Thyroid gland (tissue), 4 donors: ENCODE results near the gene ZNF341. TPM values are rescaled to one million over a fixed set of nuclear protein-coding genes. Genes with fewer than 3 reads are reported as not detected.

ENCODE experiments used
- DNase-seq, 2 donors: peaks; one replicate each; pipeline ENCODE4 v3.0.0-alpha.2; 2019
- H3K27ac ChIP-seq, 3 donors: fragments of 200-600 bp; sonication (generic); 1 replicate in 2 of 3; 2 replicates in 1 of 3; pipeline ENCODE4 v1.5.1; 2016 to 2019; ENCODE audit warnings: mild to moderate bottlenecking in 1 of 3, moderate library complexity in 1 of 3
- H3K27me3 ChIP-seq: fragments of 200-600 bp; sonication (generic); one replicate; pipeline ENCODE4 v1.5.1; 2019
- H3K36me3 ChIP-seq, 2 donors: fragments of 200-600 bp; sonication (generic); one replicate each; pipeline ENCODE4 v1.5.1; 2016 to 2019
- H3K4me1 ChIP-seq, 2 donors: fragments of 200-600 bp; sonication (generic); one replicate each; pipeline ENCODE4 v1.5.1; 2017 to 2019
- H3K4me3 ChIP-seq, 3 donors: fragments of 200-600 bp; sonication (generic); replicated peaks in 1 of 3; 1 replicate in 2 of 3; 2 replicates in 1 of 3; pipeline ENCODE4 v1.5.1; 2016; ENCODE audit warnings: mild to moderate bottlenecking in 1 of 3
- H3K9me3 ChIP-seq: fragments of 200-600 bp; sonication (generic); one replicate; pipeline ENCODE4 v1.5.1; 2017
- CTCF ChIP-seq, 6 experiments: fragments of 200-600 bp in 3 of 6; fragments of 450-650 bp in 3 of 6; sonication (generic) in 3 of 6; IDR thresholded peaks; one replicate each; pipeline ENCODE4 v1.5.1; 2016 to 2019; ENCODE audit warnings: antibody characterized with exemption in 6 of 6, mild to moderate bottlenecking in 2 of 6, inconsistent platforms in 1 of 6, moderate library complexity in 1 of 6
- POLR2A ChIP-seq, 2 donors: fragments of 450-650 bp; IDR thresholded peaks; one replicate each; pipeline ENCODE4 v1.6.1; 2017; ENCODE audit warnings: antibody characterized with exemption in 2 of 2, mild to moderate bottlenecking in 2 of 2, moderate library complexity in 1 of 2
- WGBS, 2 donors: methylation state at CpG; one replicate each; pipeline ENCODE4 v1.1.5; 2017; 5-methylcytosine and 5-hydroxymethylcytosine counted together
- intact Hi-C: fragments of 100-400 bp; cut with DNase I; formaldehyde crosslinking; loops from one replicate; pipeline ENCODE4 v1.15.1; 2023
- total RNA-seq, 4 donors: library from RNA; depleted of rRNA; stranded (reverse); fragments of >200 nt; gene quantifications; one replicate each; pipeline ENCODE4 v1.2.3, GENCODE V29; 2016

ZNF341 gene
- total RNA-seq, 4 donors from 2014 or later, result 1.1 to 3.5 (median 2.8) TPM

GRCh38 chr20:33686984-33687366 lies 44.8 kb upstream of the ZNF341 start:
- no peaks in the 10 kb centered on the region for H3K36me3 ChIP-seq
- no peak overlapping the region for H3K4me3 ChIP-seq
- no peak for TF ChIP-seq POLR2A (IDR thresholded peaks at IDR 0.05)
- WGBS, 2 donors, result 78 to 81% methylated on average over 14 of the region's 14 CpGs
- H3K27me3 ChIP-seq, result no peaks in the 10 kb centered on the region
- intact Hi-C loops, result no loop called here
- H3K9me3 ChIP-seq, result no peaks in the 10 kb centered on the region
- peaks cover 5 to 27% of the 10 kb centered on the region in 2 donors for H3K4me1 ChIP-seq
- DNase-seq, result no peak
- peak overlapping the region in 2 of 3 donors; percentile 8 to 37 for H3K27ac ChIP-seq

GRCh38 chr20:33687370-33687915 lies 44.4 kb upstream of the ZNF341 start:
- Histone ChIP-seq H3K27me3 (no peaks in the 10 kb centered on the region), H3K36me3 (no peaks in the 10 kb centered on the region), H3K4me3 (no peak overlapping the region), H3K27ac (peak overlapping the region in 1 of 3 donors; percentile 37), H3K9me3 (no peaks in the 10 kb centered on the region), H3K4me1 (peaks cover 5 to 27% of the 10 kb centered on the region in 2 donors)
- no peak for TF ChIP-seq POLR2A (IDR thresholded peaks at IDR 0.05)
- no peak for TF ChIP-seq CTCF (IDR thresholded peaks at IDR 0.05)
- 86 to 89% methylated on average over 8 of the region's 8 CpGs for WGBS, 2 donors
- intact Hi-C loops, result no loop called here
- DNase-seq, result no peak

- H3K27me3 ChIP-seq, result no peaks in the 10 kb centered on the region
- H3K4me1 ChIP-seq, result peaks cover 5 to 35% of the 10 kb centered on the region in 2 donors
- TF ChIP-seq CTCF (IDR thresholded peaks at IDR 0.05) (no peak), POLR2A (IDR thresholded peaks at IDR 0.05) (no peak)
- H3K9me3 ChIP-seq, result no peaks in the 10 kb centered on the region
- no peaks in the 10 kb centered on the region for H3K36me3 ChIP-seq
- no peak overlapping the region for H3K4me3 ChIP-seq
- intact Hi-C loops, result no loop called here
- 67 to 69% methylated on average over 3 of the region's 3 CpGs for WGBS, 2 donors
- peak overlapping the region in 2 of 3 donors; percentile 40 to 64 for H3K27ac ChIP-seq
- no peak for DNase-seq
These were observed 43.5 kb upstream of the ZNF341 start for GRCh38 chr20:33687993-33688937.

- H3K27me3 ChIP-seq, result no peaks in the 10 kb centered on the region
- intact Hi-C loops, result no loop called here
- no peak overlapping the region for H3K4me3 ChIP-seq
- H3K27ac ChIP-seq, result peak overlapping the region; percentile 16 to 64 (median 40)
- H3K36me3 ChIP-seq, result no peaks in the 10 kb centered on the region
- peak; percentile 72 to 81 for DNase-seq
- no peaks in the 10 kb centered on the region for H3K9me3 ChIP-seq
- TF ChIP-seq CTCF (IDR thresholded peaks at IDR 0.05) (no peak), POLR2A (IDR thresholded peaks at IDR 0.05) (no peak)
- WGBS, 2 donors, result 35 to 37% methylated on average over 3 of the region's 3 CpGs
- peaks cover 13 to 42% of the 10 kb centered on the region in 2 donors for H3K4me1 ChIP-seq
These were observed 42.8 kb upstream of the ZNF341 start for GRCh38 chr20:33688938-33689424.

- TF ChIP-seq POLR2A (IDR thresholded peaks at IDR 0.05) (no peak), CTCF (IDR thresholded peaks at IDR 0.05) (no peak)
- WGBS, 2 donors, result 93 to 100% methylated on average over 1 of the region's 1 CpG
- Histone ChIP-seq H3K27me3 (no peaks in the 10 kb centered on the region), H3K27ac (peak overlapping the region in 1 of 3 donors; percentile 64), H3K36me3 (no peaks in the 10 kb centered on the region), H3K4me3 (no peak overlapping the region), H3K9me3 (no peaks in the 10 kb centered on the region), H3K4me1 (peaks cover 18 to 47% of the 10 kb centered on the region in 2 donors)
- no peak for DNase-seq
- intact Hi-C loops, result no loop called here
These were observed 42.3 kb upstream of the ZNF341 start for GRCh38 chr20:33689493-33689892.
